Measurements from ENCODE around the gene KDM2B. TPM values are rescaled to one million over a fixed set of nuclear protein-coding genes. Genes with fewer than 3 reads are reported as not detected.

KDM2B gene
- total and polyA plus RNA-seq, 2 experiments from 2014 or later, result 59.4 to 161 TPM

GRCh38 chr12:121483949-121484348, 96.9 kb downstream of the KDM2B start:
- peaks cover 51% of the 10 kb centered on the region for H3K36me3 Mint-ChIP-seq (ENCODE audit: low read depth)
- H3K4me3 Mint-ChIP-seq, result no peak overlapping the region
- peaks cover 47% of the 10 kb centered on the region for H3K79me2 ChIP-seq (replicated peaks; ENCODE audit: insufficient read depth)
- no peaks in the 10 kb centered on the region for H3K4me1 ChIP-seq (ENCODE audit: insufficient read depth)
- no peak overlapping the region for H3K4me2 ChIP-seq
- TF ChIP-seq REST (IDR thresholded peaks at IDR 0.05; ENCODE audit: unreplicated experiment) (no peak), EZH2phosphoT487 (IDR thresholded peaks at IDR 0.05; ENCODE audit: unreplicated experiment) (no peak), JUNB (IDR thresholded peaks at IDR 0.05; ENCODE audit: unreplicated experiment) (no peak), ZNF331 (CRISPR knock-in tag; IDR thresholded peaks at IDR 0.05; ENCODE audit: low read depth) (no peak), EZH2 (IDR thresholded peaks at IDR 0.05; ENCODE audit: low read depth, unreplicated experiment) (no peak), POLR2AphosphoS5 (IDR thresholded peaks at IDR 0.05; ENCODE audit: low read depth) (no peak), ZNF114 (CRISPR knock-in tag; IDR thresholded peaks at IDR 0.05) (no peak), CREB1 (CRISPR knock-in tag; IDR thresholded peaks at IDR 0.05; ENCODE audit: low read depth) (no peak), NANOG (IDR thresholded peaks at IDR 0.05; ENCODE audit: borderline replicate concordance) (no peak), CTCF (conservative IDR thresholded peaks at IDR 0.05; ENCODE audit: low read depth in 2 of 2) (no peak), STAT1 (IDR thresholded peaks at IDR 0.05; ENCODE audit: unreplicated experiment) (no peak)
- TF ChIP-seq, protein P1, sequence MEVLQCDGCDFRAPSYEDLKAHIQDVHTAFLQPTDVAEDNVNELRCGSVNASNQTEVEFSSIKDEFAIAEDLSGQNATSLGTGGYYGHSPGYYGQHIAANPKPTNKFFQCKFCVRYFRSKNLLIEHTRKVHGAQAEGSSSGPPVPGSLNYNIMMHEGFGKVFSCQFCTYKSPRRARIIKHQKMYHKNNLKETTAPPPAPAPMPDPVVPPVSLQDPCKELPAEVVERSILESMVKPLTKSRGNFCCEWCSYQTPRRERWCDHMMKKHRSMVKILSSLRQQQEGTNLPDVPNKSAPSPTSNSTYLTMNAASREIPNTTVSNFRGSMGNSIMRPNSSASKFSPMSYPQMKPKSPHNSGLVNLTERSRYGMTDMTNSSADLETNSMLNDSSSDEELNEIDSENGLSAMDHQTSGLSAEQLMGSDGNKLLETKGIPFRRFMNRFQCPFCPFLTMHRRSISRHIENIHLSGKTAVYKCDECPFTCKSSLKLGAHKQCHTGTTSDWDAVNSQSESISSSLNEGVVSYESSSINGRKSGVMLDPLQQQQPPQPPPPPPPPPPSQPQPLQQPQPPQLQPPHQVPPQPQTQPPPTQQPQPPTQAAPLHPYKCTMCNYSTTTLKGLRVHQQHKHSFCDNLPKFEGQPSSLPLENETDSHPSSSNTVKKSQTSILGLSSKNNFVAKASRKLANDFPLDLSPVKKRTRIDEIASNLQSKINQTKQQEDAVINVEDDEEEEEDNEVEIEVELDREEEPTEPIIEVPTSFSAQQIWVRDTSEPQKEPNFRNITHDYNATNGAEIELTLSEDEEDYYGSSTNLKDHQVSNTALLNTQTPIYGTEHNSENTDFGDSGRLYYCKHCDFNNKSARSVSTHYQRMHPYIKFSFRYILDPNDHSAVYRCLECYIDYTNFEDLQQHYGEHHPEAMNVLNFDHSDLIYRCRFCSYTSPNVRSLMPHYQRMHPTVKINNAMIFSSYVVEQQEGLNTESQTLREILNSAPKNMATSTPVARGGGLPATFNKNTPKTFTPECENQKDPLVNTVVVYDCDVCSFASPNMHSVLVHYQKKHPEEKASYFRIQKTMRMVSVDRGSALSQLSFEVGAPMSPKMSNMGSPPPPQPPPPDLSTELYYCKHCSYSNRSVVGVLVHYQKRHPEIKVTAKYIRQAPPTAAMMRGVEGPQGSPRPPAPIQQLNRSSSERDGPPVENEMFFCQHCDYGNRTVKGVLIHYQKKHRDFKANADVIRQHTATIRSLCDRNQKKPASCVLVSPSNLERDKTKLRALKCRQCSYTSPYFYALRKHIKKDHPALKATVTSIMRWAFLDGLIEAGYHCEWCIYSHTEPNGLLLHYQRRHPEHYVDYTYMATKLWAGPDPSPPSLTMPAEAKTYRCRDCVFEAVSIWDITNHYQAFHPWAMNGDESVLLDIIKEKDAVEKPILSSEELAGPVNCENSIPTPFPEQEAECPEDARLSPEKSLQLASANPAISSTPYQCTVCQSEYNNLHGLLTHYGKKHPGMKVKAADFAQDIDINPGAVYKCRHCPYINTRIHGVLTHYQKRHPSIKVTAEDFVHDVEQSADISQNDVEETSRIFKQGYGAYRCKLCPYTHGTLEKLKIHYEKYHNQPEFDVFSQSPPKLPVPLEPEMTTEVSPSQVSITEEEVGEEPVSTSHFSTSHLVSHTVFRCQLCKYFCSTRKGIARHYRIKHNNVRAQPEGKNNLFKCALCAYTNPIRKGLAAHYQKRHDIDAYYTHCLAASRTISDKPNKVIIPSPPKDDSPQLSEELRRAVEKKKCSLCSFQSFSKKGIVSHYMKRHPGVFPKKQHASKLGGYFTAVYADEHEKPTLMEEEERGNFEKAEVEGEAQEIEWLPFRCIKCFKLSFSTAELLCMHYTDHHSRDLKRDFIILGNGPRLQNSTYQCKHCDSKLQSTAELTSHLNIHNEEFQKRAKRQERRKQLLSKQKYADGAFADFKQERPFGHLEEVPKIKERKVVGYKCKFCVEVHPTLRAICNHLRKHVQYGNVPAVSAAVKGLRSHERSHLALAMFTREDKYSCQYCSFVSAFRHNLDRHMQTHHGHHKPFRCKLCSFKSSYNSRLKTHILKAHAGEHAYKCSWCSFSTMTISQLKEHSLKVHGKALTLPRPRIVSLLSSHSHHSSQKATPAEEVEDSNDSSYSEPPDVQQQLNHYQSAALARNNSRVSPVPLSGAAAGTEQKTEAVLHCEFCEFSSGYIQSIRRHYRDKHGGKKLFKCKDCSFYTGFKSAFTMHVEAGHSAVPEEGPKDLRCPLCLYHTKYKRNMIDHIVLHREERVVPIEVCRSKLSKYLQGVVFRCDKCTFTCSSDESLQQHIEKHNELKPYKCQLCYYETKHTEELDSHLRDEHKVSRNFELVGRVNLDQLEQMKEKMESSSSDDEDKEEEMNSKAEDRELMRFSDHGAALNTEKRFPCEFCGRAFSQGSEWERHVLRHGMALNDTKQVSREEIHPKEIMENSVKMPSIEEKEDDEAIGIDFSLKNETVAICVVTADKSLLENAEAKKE (CRISPR knock-in tag; IDR thresholded peaks at IDR 0.05), result no peak
- TF ChIP-seq, protein P2, sequence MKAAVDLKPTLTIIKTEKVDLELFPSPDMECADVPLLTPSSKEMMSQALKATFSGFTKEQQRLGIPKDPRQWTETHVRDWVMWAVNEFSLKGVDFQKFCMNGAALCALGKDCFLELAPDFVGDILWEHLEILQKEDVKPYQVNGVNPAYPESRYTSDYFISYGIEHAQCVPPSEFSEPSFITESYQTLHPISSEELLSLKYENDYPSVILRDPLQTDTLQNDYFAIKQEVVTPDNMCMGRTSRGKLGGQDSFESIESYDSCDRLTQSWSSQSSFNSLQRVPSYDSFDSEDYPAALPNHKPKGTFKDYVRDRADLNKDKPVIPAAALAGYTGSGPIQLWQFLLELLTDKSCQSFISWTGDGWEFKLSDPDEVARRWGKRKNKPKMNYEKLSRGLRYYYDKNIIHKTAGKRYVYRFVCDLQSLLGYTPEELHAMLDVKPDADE (IDR thresholded peaks at IDR 0.05), result no peak
- 0 out of 2 replicates have a peak, but pooled peaks cover 8% of the 10 kb centered on the region for H3F3A ChIP-seq (replicated peaks; ENCODE audit: low read depth)
- H4K20me1 ChIP-seq (replicated peaks; ENCODE audit: insufficient read depth), result peaks cover 34% of the 10 kb centered on the region
- no peak overlapping the region for H3K4me3 ChIP-seq
- H3K4me1 Mint-ChIP-seq, result peaks cover 7% of the 10 kb centered on the region; the same call in 2 of the 3 replicates
- H3K36me3 ChIP-seq (ENCODE audit: insufficient read depth), result peaks cover 11% of the 10 kb centered on the region; the same call in 1 of the 2 replicates
- ATAC-seq (peak; percentile 46; the same call in 2 of the 3 replicates), DNase-seq (ENCODE audit: low spot score) (no peak)
- H3K27me3 Mint-ChIP-seq (ENCODE audit: insufficient read depth, low read depth, poor library complexity), result peaks cover 15% of the 10 kb centered on the region
- no peak overlapping the region for H2AFZ ChIP-seq
- H3K27me3 ChIP-seq (ENCODE audit: insufficient read depth), result no peaks in the 10 kb centered on the region
- H3K27ac ChIP-seq (ENCODE audit: low read depth), result peak overlapping the region; percentile 76; the same call in 1 of the 2 replicates
- no peaks in the 10 kb centered on the region for H3K9me2 ChIP-seq (ENCODE audit: insufficient read depth)
- no peaks in the 10 kb centered on the region for H3K9me3 Mint-ChIP-seq
- H3K27ac Mint-ChIP-seq, result no peak overlapping the region; the same call in 1 of the 2 replicates

Data from GM23338 (cell line).